Suprapubic skin (tissue), 4 donors: ENCODE data around the gene FAM83B.

Experiments used
- POLR2A ChIP-seq, 2 donors: fragments of 450-650 bp; IDR thresholded peaks; one replicate each; pipeline ENCODE4 v1.6.1; 2017; ENCODE audit warnings: antibody characterized with exemption in 2 of 2, mild to moderate bottlenecking in 2 of 2, moderate library complexity in 2 of 2
- POLR2AphosphoS5 ChIP-seq, 3 donors: sonication (generic); formaldehyde crosslinking; IDR thresholded peaks; one replicate each; pipeline ENCODE4 v1.6.1; 2017; ENCODE audit warnings: antibody characterized with exemption in 3 of 3
- TF ChIP-seq, protein P1 (sequence below), 2 donors: fragments of 200-600 bp in 1 of 2; fragments of 450-650 bp in 1 of 2; sonication (generic) in 1 of 2; IDR thresholded peaks; one replicate each; pipeline ENCODE4 v1.5.1; 2016 to 2019; ENCODE audit warnings: antibody characterized with exemption in 2 of 2, mild to moderate bottlenecking in 1 of 2, moderate library complexity in 1 of 2

DNA sequence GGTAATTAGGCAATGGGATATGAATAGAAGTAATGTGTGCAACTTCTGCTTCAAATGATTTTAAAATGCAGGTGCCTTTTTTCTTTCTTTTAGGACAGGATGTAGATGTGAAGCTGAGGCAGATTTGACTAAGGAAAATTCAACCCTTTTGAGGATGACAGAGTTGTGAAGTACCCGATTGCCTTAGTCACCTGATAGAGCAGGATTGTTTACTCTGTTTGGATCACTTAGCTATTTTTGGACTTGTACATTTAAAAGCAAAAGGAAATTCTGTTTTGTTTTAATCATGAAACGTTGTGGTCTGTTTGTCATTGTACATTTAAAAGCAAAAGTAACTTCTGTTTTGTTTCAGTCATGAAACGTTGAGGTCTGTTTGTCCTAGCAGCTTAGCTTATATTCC lies 143.4 kb downstream of the FAM83B start:
- no peak for TF ChIP-seq POLR2A (IDR thresholded peaks at IDR 0.05)
- TF ChIP-seq, protein P1, sequence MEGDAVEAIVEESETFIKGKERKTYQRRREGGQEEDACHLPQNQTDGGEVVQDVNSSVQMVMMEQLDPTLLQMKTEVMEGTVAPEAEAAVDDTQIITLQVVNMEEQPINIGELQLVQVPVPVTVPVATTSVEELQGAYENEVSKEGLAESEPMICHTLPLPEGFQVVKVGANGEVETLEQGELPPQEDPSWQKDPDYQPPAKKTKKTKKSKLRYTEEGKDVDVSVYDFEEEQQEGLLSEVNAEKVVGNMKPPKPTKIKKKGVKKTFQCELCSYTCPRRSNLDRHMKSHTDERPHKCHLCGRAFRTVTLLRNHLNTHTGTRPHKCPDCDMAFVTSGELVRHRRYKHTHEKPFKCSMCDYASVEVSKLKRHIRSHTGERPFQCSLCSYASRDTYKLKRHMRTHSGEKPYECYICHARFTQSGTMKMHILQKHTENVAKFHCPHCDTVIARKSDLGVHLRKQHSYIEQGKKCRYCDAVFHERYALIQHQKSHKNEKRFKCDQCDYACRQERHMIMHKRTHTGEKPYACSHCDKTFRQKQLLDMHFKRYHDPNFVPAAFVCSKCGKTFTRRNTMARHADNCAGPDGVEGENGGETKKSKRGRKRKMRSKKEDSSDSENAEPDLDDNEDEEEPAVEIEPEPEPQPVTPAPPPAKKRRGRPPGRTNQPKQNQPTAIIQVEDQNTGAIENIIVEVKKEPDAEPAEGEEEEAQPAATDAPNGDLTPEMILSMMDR (IDR thresholded peaks at IDR 0.05): no peak
- no peak for TF ChIP-seq POLR2AphosphoS5 (IDR thresholded peaks at IDR 0.05)
